GM15510 (cell line): ENCODE data around the gene KLF6.

ENCODE experiments used
- POLR2A ChIP-seq: IDR thresholded peaks from 3 replicates; pipeline ENCODE4 v1.6.1; 2011; ENCODE audit warnings: borderline replicate concordance; ENCODE audit not compliant: insufficient read length; ENCODE audit errors: extremely low read depth

The KLF6 gene

GRCh38 chr10:3774018-3774813, 10.8 kb downstream of the KLF6 start:
- no peak for TF ChIP-seq POLR2A

DNA sequence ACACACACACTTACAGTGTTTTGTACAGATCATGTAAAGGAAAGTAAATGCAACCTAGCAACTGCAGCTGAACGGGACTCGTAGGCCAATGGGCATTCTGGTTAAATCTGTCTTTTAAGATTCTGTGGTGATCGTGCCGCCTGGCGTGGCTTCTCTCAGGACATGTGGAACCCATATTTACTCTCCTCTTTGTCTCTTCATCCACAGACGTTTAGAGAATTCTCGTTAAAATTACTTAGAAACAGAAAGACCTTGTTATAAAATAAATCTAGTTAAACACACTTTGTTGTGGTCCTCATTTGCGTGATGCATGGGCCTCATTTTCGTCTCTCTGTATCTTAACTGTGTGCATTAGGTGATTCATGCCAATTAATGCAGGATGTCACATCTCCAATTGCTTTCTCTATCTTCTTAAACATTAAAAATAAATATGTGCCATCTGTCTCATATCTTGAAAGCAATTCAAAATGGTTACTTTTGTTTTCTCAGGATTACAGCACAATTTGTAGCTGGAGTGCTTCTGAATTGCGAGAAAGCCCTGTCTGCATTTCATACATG, 11.5 kb downstream of the KLF6 start:
- TF ChIP-seq POLR2A: no peak

DNA sequence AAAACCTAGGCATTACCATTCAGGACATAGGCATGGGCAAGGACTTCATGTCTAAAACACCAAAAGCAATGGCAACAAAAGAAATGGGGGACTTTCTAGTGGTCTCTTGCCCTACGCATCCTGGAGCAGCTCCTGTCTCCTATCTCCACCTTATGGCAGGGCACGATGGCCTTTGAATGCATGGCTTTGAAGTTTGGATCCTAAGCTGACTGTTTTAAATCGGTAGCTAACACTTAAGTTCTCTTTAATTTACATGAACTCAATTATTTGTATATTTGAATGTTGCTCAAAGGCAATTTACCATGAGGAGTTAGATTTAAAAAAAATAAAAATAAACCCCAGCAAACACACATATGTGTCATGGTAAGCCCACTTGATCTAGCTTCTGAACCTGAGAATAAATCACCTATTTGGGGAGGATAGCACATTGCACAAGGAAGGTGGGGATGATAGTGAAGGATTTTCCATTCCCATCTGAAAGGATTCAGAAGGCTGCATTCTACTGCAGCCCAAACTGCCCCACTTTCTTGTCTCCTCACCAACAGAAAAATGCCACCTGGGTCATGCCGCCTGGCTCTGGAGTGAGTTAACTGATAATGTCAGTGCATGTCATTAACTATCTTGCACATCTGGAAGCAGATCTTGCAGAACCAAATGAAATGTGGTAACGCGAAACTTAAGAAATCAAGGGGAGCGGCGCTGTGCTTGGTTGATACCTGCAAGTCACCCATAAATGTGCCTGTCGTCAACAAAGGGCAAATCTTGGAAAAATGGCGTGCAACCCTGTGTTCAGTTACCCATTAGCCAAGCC, 12.4 kb downstream of the KLF6 start:
- TF ChIP-seq POLR2A: no peak

- TF ChIP-seq POLR2A: no peak
Observed at GRCh38 chr10:3770611-3771110, 14.3 kb downstream of the KLF6 start.

GRCh38 chr10:3769556-3769955, 15.5 kb downstream of the KLF6 start:
- TF ChIP-seq POLR2A: no peak

DNA sequence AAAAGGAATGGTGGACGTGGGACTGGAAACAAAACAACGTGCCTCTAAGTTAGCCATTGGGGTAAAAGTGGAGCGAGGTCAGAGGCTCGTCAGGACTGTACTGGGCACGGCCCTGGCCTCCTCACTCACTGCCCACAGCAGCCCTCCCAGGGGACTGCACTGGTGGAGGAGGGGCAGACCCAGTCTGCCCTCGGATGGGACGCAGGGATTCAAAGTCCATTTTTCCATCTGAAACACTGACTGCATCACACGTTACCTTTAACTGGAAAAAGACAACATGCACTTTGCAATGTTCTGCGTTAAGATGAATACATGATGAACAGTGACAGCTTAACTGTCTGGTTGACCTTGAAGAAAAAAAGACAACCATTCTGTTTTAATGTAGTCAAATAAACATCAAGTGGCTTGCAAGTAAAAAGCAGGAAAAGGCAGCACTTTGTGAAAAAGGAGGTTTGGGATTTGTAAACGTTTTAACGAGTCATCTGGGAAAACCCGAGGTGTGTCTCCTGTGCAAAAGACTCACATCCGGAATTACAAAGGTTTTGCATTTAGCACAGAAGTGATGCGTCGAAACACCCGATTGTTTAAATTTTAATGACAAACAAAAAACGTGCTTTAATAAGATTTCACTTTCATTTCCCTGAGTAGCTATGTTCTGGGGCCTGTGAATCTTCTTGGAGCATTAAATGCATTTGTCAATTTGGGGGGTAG, 18.8 kb downstream of the KLF6 start:
- TF ChIP-seq POLR2A: no peak

GRCh38 chr10:3765146-3765545, 19.9 kb downstream of the KLF6 start:
- no peak for TF ChIP-seq POLR2A

- TF ChIP-seq POLR2A: no peak
Observed at GRCh38 chr10:3764626-3765112, 20.3 kb downstream of the KLF6 start.

- no peak for TF ChIP-seq POLR2A
Observed at GRCh38 chr10:3763852-3764625, 21.0 kb downstream of the KLF6 start.

DNA sequence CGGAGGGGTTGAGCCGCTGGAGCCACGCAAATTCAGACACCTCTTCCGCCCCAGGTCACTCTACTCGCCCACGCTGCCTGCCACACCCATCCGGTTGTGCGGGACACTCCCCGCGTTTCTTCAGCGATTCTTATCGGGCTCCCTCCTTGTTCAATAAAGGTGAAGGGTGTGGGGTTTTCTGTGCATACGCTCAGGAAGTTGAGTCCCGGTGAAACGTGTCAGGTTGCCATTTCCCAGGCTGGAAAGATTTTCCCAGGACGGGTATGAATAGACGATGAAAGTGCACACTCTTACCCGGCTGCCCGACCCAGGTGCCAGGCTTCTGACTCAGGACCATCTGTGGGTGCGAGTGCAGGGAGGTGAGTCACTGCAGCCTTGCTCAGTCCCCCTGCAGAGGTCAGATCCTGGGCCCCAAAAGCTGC, 22.0 kb downstream of the KLF6 start:
- no peak for TF ChIP-seq POLR2A

DNA sequence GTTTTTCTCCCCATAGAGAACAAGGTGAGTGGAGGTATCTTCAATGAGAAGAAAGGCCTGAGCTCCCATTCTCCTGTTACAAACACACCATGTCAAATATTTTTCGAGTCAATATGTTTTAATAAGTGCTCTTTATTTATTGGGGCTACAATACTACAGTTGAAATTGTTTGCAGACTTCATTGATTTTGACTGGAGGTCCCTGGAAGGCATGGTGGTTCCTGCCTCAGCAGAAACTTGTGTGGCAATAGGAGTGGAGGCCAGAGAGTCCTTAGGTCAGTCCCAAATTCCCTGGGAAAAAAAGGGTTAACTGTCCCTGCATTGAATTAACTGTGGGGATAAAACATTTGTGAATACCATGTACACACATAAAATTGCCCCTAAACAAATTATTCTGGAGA, 22.7 kb downstream of the KLF6 start:
- TF ChIP-seq POLR2A: no peak

- TF ChIP-seq POLR2A: no peak
Observed at GRCh38 chr10:3761904-3762303, 23.1 kb downstream of the KLF6 start.

GRCh38 chr10:3761021-3761686, 23.9 kb downstream of the KLF6 start:
- no peak for TF ChIP-seq POLR2A
